ENCODE data around the gene LRRC19.

GRCh38 chr9:26975728-26976707 lies 29.5 kb downstream of the LRRC19 start:
- peak; percentile 52 for TF ChIP-seq CTCF (conservative IDR thresholded peaks at IDR 0.05)
- no peak for TF ChIP-seq ZFX (IDR thresholded peaks at IDR 0.05)
